ENCODE measurements around the gene STXBP3. TPM values are rescaled to one million over a fixed set of nuclear protein-coding genes. Genes with fewer than 3 reads are reported as not detected.

The STXBP3 gene
- total RNA-seq, 4 donors from 2014 or later: 18.4 to 39.4 (median 24.3) TPM

DNA sequence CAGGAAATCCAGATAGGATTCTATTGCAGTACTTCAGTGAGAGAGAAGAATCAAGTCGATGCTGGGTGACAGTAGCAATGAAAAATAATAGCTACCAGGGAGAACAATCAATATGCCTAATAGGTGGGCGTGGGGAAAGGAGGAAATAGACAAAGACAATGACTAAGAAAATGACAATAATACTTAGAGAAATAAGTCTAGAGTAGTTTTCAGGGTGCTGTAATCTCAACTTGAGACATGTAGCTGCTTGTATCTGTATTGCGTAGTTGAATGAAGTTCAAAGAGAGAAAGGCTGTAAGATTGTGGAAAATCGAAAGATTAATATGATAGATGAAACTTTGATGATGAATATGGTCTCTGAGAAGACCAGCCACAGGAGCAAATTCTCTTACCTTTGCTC, 2.6 kb downstream of the STXBP3 start:
- H3K9me3 ChIP-seq: no peaks in the 10 kb centered on the region
- H3K36me3 ChIP-seq: peaks cover 0 to 23% of the 10 kb centered on the region in 2 donors
- H3K4me1 ChIP-seq: peaks cover 5 to 14% of the 10 kb centered on the region in 2 donors
- no peak overlapping the region for H3K27ac ChIP-seq
- intact Hi-C loops (cut with DNase I; ENCODE audit: low total_unique reads): loop anchor here (2.0 to 10.0 kb wide), 4 partner anchors 148 to 346 kb away; partner anchors contain the start of genes EEIG2 and TMEM167B
- no peak for TF ChIP-seq POLR2A (IDR thresholded peaks at IDR 0.05)
- TF ChIP-seq, protein P1, sequence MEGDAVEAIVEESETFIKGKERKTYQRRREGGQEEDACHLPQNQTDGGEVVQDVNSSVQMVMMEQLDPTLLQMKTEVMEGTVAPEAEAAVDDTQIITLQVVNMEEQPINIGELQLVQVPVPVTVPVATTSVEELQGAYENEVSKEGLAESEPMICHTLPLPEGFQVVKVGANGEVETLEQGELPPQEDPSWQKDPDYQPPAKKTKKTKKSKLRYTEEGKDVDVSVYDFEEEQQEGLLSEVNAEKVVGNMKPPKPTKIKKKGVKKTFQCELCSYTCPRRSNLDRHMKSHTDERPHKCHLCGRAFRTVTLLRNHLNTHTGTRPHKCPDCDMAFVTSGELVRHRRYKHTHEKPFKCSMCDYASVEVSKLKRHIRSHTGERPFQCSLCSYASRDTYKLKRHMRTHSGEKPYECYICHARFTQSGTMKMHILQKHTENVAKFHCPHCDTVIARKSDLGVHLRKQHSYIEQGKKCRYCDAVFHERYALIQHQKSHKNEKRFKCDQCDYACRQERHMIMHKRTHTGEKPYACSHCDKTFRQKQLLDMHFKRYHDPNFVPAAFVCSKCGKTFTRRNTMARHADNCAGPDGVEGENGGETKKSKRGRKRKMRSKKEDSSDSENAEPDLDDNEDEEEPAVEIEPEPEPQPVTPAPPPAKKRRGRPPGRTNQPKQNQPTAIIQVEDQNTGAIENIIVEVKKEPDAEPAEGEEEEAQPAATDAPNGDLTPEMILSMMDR (IDR thresholded peaks at IDR 0.05 in 4 of 5, conservative IDR thresholded peaks at IDR 0.05 in 1 of 5): no peak
- DNase-seq (no peak), ATAC-seq (no peak)
- no peaks in the 10 kb centered on the region for H3K27me3 ChIP-seq
- in situ Hi-C loops (cut with MboI; ENCODE audit: low sequenced_read_pairs in 4 of 4): loop anchor here in 3 of 4 donors (5.0 to 10.0 kb wide), 3 partner anchors 52 to 156 kb away; partner anchors contain the start of gene PRPF38B (in 2 of the 3)
- no peak overlapping the region for H3K4me3 ChIP-seq

- no peak for DNase-seq
- H3K27ac ChIP-seq: no peak overlapping the region
- H3K36me3 ChIP-seq: peaks cover 0 to 38% of the 10 kb centered on the region in 2 donors
- H3K4me3 ChIP-seq: no peak overlapping the region
- intact Hi-C loops (cut with DNase I; ENCODE audit: low total_unique reads) (no loop called here), in situ Hi-C loops (cut with MboI; ENCODE audit: low sequenced_read_pairs in 4 of 4) (no loop called here)
- ATAC-seq: no peak
- peaks cover 5 to 14% of the 10 kb centered on the region in 2 donors for H3K4me1 ChIP-seq
- H3K27me3 ChIP-seq: no peaks in the 10 kb centered on the region
- no peaks in the 10 kb centered on the region for H3K9me3 ChIP-seq
- TF ChIP-seq, protein P1 (IDR thresholded peaks at IDR 0.05 in 4 of 5, conservative IDR thresholded peaks at IDR 0.05 in 1 of 5): no peak
- TF ChIP-seq POLR2A (IDR thresholded peaks at IDR 0.05): no peak
Observed at GRCh38 chr1:108750476-108751181, 4.2 kb downstream of the STXBP3 start.

- Histone ChIP-seq H3K27ac (no peak overlapping the region), H3K9me3 (no peaks in the 10 kb centered on the region), H3K27me3 (no peaks in the 10 kb centered on the region), H3K4me3 (no peak overlapping the region), H3K4me1 (peaks cover 0 to 2% of the 10 kb centered on the region in 2 donors), H3K36me3 (peaks cover 0 to 64% of the 10 kb centered on the region in 2 donors)
- DNase-seq (no peak), ATAC-seq (no peak)
- TF ChIP-seq, protein P1 (IDR thresholded peaks at IDR 0.05 in 4 of 5, conservative IDR thresholded peaks at IDR 0.05 in 1 of 5): no peak
- TF ChIP-seq POLR2A (IDR thresholded peaks at IDR 0.05): no peak
- in situ Hi-C loops (cut with MboI; ENCODE audit: low sequenced_read_pairs in 4 of 4) (no loop called here), intact Hi-C loops (cut with DNase I; ENCODE audit: low total_unique reads) (no loop called here)
Observed at GRCh38 chr1:108753363-108753762, 6.9 kb downstream of the STXBP3 start.

GRCh38 chr1:108758796-108759195, 12.3 kb downstream of the STXBP3 start:
- intact Hi-C loops (cut with DNase I; ENCODE audit: low total_unique reads) (no loop called here), in situ Hi-C loops (cut with MboI; ENCODE audit: low sequenced_read_pairs in 4 of 4) (no loop called here)
- Histone ChIP-seq H3K4me1 (no peaks in the 10 kb centered on the region), H3K9me3 (no peaks in the 10 kb centered on the region), H3K4me3 (no peak overlapping the region), H3K36me3 (peaks cover 0 to 77% of the 10 kb centered on the region in 2 donors), H3K27ac (no peak overlapping the region), H3K27me3 (no peaks in the 10 kb centered on the region)
- DNase-seq: no peak
- no peak for TF ChIP-seq POLR2A (IDR thresholded peaks at IDR 0.05)
- TF ChIP-seq, protein P1 (IDR thresholded peaks at IDR 0.05 in 4 of 5, conservative IDR thresholded peaks at IDR 0.05 in 1 of 5): no peak
- ATAC-seq: no peak
